ENCODE results near the gene TMA7. TPM values are rescaled to one million over a fixed set of nuclear protein-coding genes. Genes with fewer than 3 reads are reported as not detected.

TMA7 gene
- total and polyA plus RNA-seq, 9 of the 15 experiments (the other 6 are each of a cell fraction or from before 2014, with no cell fraction given): 209 to 1,003 (median 486) TPM

- TF ChIP-seq POLR3A (IDR thresholded peaks at IDR 0.05; ENCODE audit: borderline replicate concordance, extremely low read depth, insufficient read depth, insufficient read length): no peak
- no peak for TF ChIP-seq SRSF9 (IDR thresholded peaks at IDR 0.05; ENCODE audit: borderline replicate concordance, low read depth, low read length)
- peak; percentile 26; the same call in 1 of the 2 replicates for TF ChIP-seq FOXM1 (IDR thresholded peaks at IDR 0.05; ENCODE audit: low read depth)
- 0 out of 2 replicates have a peak, but pooled peaks have one; percentile 58 for TF ChIP-seq FOXM1 (CRISPR knock-in tag; IDR thresholded peaks at IDR 0.05; ENCODE audit: low read depth)
- TF ChIP-seq RBM17 (IDR thresholded peaks at IDR 0.05; ENCODE audit: borderline replicate concordance, low read depth, low read length): no peak
- peak; percentile 49 for TF ChIP-seq ARID1B (IDR thresholded peaks at IDR 0.05)
- peak; percentile 80 for TF ChIP-seq RBFOX2 (IDR thresholded peaks at IDR 0.05; ENCODE audit: low read depth, low read length)
- no peak for TF ChIP-seq MAFK (IDR thresholded peaks at IDR 0.05; ENCODE audit: low read length)
- TF ChIP-seq ELF1 (tag; IDR thresholded peaks at IDR 0.05): no peak
- no peak for TF ChIP-seq STAT5B (CRISPR knock-in tag; IDR thresholded peaks at IDR 0.05)
- TF ChIP-seq ZBTB1 (CRISPR knock-in tag; IDR thresholded peaks at IDR 0.05; ENCODE audit: borderline replicate concordance, low read depth): no peak
- TF ChIP-seq FOSL1 (tag; conservative IDR thresholded peaks at IDR 0.05): peak; percentile 54
- no peak for TF ChIP-seq XRCC5 (IDR thresholded peaks at IDR 0.05; ENCODE audit: low read depth, low read length)
- TF ChIP-seq POLR2AphosphoS5 (IDR thresholded peaks at IDR 0.05; ENCODE audit: control insufficient read depth, insufficient read depth, low read depth, low read length): peak; percentile 43; the same call in 1 of the 2 replicates
- TF ChIP-seq RBBP5 (IDR thresholded peaks at IDR 0.05; ENCODE audit: borderline replicate concordance, insufficient read depth, low read length, poor library complexity, severe bottlenecking): no peak
- TF ChIP-seq SAP30 (IDR thresholded peaks at IDR 0.05; ENCODE audit: borderline replicate concordance, insufficient read depth, low read depth, low read length, poor library complexity, severe bottlenecking): no peak
- no peak for TF ChIP-seq SNAPC5 (CRISPR knock-in tag; IDR thresholded peaks at IDR 0.05)
- TF ChIP-seq CBX8 (IDR thresholded peaks at IDR 0.05; ENCODE audit: borderline replicate concordance, extremely low read depth, low read depth, low read length, poor library complexity, severe bottlenecking): no peak
- TF ChIP-seq WHSC1 (IDR thresholded peaks at IDR 0.05; ENCODE audit: low read length): no peak
- peak; percentile 56; the same call in 1 of the 2 replicates for TF ChIP-seq SMARCE1 (IDR thresholded peaks at IDR 0.05)
- no peak for TF ChIP-seq BHLHE40 (IDR thresholded peaks at IDR 0.05; ENCODE audit: low read length)
- TF ChIP-seq NKRF (IDR thresholded peaks at IDR 0.05; ENCODE audit: borderline replicate concordance): peak; percentile 74
Measured at GRCh38 chr3:48472923-48473616, 33.0 kb downstream of the TMA7 start (continued).

All from K562 (cell line).